ENCODE measurements around the gene L3MBTL3. TPM values are rescaled to one million over a fixed set of nuclear protein-coding genes. Genes with fewer than 3 reads are reported as not detected.

L3MBTL3 gene
- total RNA-seq, 1 donor = 16.8 TPM

DNA sequence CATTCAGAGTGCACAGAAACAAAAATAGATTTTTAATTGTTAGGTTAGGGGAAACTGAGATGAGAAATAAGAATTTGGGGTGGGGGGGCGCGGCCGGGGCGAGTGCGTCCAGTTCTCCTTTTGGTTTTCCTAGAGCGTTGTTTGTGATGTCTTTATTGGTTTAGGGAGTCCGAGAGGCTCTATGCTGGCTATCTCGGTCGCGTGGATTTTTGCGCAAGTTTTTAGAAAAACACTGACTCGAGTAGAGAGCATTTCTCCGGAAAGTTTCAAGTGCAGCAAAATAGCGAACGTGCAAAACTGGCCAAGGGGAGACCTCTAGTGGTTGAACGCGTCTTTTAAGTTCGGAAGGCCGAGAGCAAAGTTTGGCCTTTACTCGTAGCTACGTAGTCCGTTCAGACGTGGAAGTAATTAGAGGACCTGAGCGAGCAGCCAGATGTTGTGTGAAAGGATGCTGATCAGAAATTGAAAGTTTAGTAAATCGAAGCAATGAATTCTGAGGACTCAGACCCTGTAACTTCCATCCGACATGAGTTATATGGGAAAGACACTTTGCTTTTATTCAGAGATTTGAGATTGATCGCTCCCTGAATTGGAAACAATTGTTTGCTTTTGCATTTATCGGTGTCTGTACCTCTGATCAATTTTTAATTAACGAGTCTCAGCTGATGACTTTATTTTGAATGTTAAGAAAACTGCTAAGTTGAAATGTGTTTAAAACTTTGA is 2.7 kb downstream of the L3MBTL3 start:
- DNase-seq (ENCODE audit: low read depth) = peak; percentile 96
- H3K4me3 ChIP-seq (ENCODE audit: low read depth, low read length) = peak overlapping the region; percentile 83
- TF ChIP-seq, protein P1, sequence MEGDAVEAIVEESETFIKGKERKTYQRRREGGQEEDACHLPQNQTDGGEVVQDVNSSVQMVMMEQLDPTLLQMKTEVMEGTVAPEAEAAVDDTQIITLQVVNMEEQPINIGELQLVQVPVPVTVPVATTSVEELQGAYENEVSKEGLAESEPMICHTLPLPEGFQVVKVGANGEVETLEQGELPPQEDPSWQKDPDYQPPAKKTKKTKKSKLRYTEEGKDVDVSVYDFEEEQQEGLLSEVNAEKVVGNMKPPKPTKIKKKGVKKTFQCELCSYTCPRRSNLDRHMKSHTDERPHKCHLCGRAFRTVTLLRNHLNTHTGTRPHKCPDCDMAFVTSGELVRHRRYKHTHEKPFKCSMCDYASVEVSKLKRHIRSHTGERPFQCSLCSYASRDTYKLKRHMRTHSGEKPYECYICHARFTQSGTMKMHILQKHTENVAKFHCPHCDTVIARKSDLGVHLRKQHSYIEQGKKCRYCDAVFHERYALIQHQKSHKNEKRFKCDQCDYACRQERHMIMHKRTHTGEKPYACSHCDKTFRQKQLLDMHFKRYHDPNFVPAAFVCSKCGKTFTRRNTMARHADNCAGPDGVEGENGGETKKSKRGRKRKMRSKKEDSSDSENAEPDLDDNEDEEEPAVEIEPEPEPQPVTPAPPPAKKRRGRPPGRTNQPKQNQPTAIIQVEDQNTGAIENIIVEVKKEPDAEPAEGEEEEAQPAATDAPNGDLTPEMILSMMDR (IDR thresholded peaks at IDR 0.05; ENCODE audit: insufficient read depth, low read depth, low read length) = peak; percentile 86

GRCh38 chr6:130026859-130027258 is 8.5 kb downstream of the L3MBTL3 start:
- no peak for DNase-seq (ENCODE audit: low read depth)
- H3K4me3 ChIP-seq (ENCODE audit: low read depth, low read length) = no peak overlapping the region
- TF ChIP-seq, protein P1 (IDR thresholded peaks at IDR 0.05; ENCODE audit: insufficient read depth, low read depth, low read length) = no peak

GRCh38 chr6:130027948-130028347 is 9.6 kb downstream of the L3MBTL3 start:
- DNase-seq (ENCODE audit: low read depth) = no peak
- H3K4me3 ChIP-seq (ENCODE audit: low read depth, low read length) = no peak overlapping the region
- TF ChIP-seq, protein P1 (IDR thresholded peaks at IDR 0.05; ENCODE audit: insufficient read depth, low read depth, low read length) = no peak

GRCh38 chr6:130029163-130029562 is 10.8 kb downstream of the L3MBTL3 start:
- H3K4me3 ChIP-seq (ENCODE audit: low read depth, low read length) = no peak overlapping the region
- DNase-seq (ENCODE audit: low read depth) = no peak
- TF ChIP-seq, protein P1 (IDR thresholded peaks at IDR 0.05; ENCODE audit: insufficient read depth, low read depth, low read length) = no peak

DNA sequence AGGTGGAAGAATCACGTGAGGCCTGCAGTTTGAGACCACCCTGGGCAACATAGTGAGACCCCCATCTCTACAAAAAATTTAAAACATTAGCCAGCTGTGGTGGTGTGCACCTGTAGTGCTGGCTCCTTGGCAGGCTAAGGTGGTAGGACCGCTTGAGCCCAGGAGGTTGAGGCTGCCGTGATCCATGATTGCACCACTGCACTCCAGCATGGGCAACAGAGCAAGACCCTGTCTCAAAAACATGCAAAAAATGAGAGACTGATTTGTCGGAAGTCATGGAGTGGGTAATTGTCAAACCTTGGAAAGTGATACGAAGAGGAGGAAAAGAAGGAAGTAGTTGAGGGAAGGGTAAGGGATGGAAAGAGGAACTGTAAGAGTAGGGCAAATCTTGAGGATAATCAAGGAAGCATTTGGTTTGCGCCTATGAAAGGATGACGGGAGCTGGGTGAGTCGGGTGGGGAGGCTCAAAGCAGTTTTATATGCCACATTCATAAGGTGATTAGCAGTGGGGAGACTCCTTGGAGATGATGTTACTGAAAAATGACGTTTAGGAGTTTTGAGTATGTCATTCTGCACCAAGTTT is 14.5 kb downstream of the L3MBTL3 start:
- H3K4me3 ChIP-seq (ENCODE audit: low read depth, low read length) = no peak overlapping the region
- DNase-seq (ENCODE audit: low read depth) = no peak
- TF ChIP-seq, protein P1 (IDR thresholded peaks at IDR 0.05; ENCODE audit: insufficient read depth, low read depth, low read length) = no peak

DNA sequence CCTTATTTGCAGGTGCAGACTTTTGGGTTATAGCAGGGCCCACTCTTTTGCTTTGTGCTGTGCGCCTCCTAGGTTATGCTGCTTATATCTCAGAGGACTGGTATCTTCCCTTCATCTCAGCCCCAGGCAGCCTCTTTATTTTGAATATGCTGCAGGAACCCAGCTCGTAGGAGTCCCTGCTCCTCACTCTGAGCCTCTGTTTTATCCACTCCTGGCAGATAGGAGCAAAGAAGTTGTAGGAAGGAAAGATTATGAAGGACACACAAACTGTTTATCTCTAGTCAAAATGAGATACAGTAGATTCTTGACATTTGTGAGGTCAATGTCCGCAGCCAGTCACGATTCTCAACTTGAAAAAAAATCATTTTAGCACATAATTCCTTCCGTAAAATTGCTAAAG is 15.6 kb downstream of the L3MBTL3 start:
- TF ChIP-seq, protein P1 (IDR thresholded peaks at IDR 0.05; ENCODE audit: insufficient read depth, low read depth, low read length) = no peak
- peak overlapping the region; percentile 16 for H3K4me3 ChIP-seq (ENCODE audit: low read depth, low read length)
- DNase-seq (ENCODE audit: low read depth) = no peak

Data from fibroblast of villous mesenchyme (primary cell).